Muscle of leg (tissue), 11 donors: ENCODE data around the gene TMEM119. TPM values are rescaled to one million over a fixed set of nuclear protein-coding genes. Genes with fewer than 3 reads are reported as not detected.

Experiments used
- DNase-seq: peaks from one replicate; pipeline ENCODE4 v3.0.0; 2013
- H3K27ac ChIP-seq: one replicate; pipeline ENCODE4 v1.5.1; 2013; ENCODE audit warnings: mild to moderate bottlenecking, low read length, control low read depth
- H3K27me3 ChIP-seq: one replicate; pipeline ENCODE4 v1.6.1; 2013; ENCODE audit warnings: low read length; ENCODE audit not compliant: control insufficient read depth, insufficient read depth
- H3K36me3 ChIP-seq: one replicate; pipeline ENCODE4 v1.6.1; 2013; ENCODE audit warnings: low read length; ENCODE audit not compliant: control insufficient read depth, insufficient read depth
- H3K4me1 ChIP-seq: one replicate; pipeline ENCODE4 v1.6.1; 2013; ENCODE audit warnings: low read length; ENCODE audit not compliant: control insufficient read depth, insufficient read depth
- H3K4me3 ChIP-seq: one replicate; pipeline ENCODE4 v1.5.1; 2013; ENCODE audit warnings: low read length, control low read depth
- H3K9me3 ChIP-seq: replicated peaks from 2 replicates; pipeline ENCODE4 v1.6.1; 2013; ENCODE audit warnings: low read depth, low read length; ENCODE audit not compliant: control insufficient read depth
- WGBS: methylation state at CpG from one replicate; pipeline ENCODE4 v1.1.5; 2013; ENCODE audit warnings: missing lambda C conversion rate; ENCODE audit not compliant: insufficient coverage; 5-methylcytosine and 5-hydroxymethylcytosine counted together
- polyA plus RNA-seq, 8 donors: library from polyadenylated mRNA; unstranded; fragments of 120-200 nt; gene quantifications; one replicate each; pipeline versions ENCODE4 v1.2.1 to v1.2.3, GENCODE V29; 2013; ENCODE audit warnings: inconsistent platforms in 1 of 8, low replicate concordance in 1 of 8; ENCODE audit not compliant: insufficient read length in 8 of 8, insufficient read depth in 1 of 8
- total RNA-seq: library from RNA; stranded (reverse); fragments of 120-200 nt; gene quantifications from one replicate; pipeline ENCODE4 v1.2.4, GENCODE V29; 2013

The TMEM119 gene
- total and polyA plus RNA-seq, 9 donors = 25.2 to 68.7 (median 43.1) TPM

DNA sequence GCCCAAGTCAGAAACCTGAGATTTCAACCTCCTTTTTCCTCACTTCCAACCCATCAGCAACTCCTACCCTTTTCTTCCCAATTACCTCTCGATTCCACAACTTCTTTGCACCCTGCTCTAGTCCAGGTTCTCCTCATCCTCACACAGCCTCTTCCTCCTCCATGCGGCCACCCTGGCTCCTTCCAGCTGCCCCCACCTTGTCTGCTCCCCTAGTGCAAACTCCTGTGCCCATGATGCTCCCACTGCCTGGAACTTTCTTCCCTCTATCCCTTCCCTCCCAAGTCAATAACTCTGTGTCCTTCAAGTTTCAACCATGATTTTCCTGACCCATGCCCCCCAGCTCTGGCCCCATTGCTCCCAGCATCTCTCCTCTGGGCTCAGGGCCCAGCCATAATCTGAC lies 18.5 kb upstream of the TMEM119 start:
- H3K9me3 ChIP-seq = peaks cover 4% of the 10 kb centered on the region
- H3K27ac ChIP-seq = no peak overlapping the region
- WGBS = 89% methylated on average over 2 of the region's 2 CpGs
- DNase-seq = no peak
- no peaks in the 10 kb centered on the region for H3K36me3 ChIP-seq
- no peaks in the 10 kb centered on the region for H3K27me3 ChIP-seq
- peaks cover 31% of the 10 kb centered on the region for H3K4me1 ChIP-seq
- H3K4me3 ChIP-seq = no peak overlapping the region

DNA sequence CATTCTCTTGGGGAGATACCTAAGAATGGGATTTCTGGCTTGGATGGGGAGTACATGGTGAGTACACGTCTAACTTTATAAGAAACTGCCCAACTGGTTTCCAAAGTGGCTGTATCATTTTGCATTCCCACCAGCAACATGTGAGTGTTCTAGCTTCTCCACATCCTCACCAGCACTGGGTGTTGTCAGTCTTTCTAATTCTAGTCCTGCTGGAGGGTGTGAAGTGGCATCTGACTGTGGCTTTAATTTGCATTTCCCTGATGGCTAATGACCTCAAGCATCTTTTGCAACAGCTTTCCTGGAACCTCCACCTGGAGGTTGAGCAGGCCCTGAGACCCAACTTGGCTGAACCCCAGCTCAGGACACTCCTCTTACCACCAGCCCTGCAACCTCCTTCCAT lies 18.0 kb upstream of the TMEM119 start:
- Histone ChIP-seq H3K4me1 (peaks cover 33% of the 10 kb centered on the region), H3K27ac (no peak overlapping the region), H3K36me3 (no peaks in the 10 kb centered on the region), H3K4me3 (no peak overlapping the region), H3K9me3 (peaks cover 4% of the 10 kb centered on the region), H3K27me3 (no peaks in the 10 kb centered on the region)
- DNase-seq = no peak
- WGBS = no CpG with 5 or more reads among the region's 1 CpG

DNA sequence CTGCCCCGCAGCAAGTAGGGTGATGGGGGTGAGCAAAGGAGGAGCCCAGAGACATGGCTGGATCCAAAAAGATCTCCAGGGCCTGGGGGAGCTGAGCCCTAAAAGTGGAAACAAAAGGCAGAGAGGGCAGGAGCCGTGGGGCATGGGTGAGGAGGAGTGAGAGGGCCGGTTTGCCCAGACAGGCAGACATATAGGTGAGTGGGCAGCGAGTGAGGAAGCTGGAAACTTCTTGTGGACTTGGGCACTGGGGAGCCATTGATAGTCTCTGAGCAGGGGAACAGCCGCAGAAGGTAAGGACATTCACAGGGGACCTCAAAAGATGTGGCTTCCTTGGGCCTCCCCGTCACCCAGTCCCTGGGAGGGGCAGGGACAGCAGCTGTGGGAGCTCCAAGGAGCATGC lies 16.8 kb upstream of the TMEM119 start:
- peaks cover 4% of the 10 kb centered on the region for H3K9me3 ChIP-seq
- H3K27me3 ChIP-seq = no peaks in the 10 kb centered on the region
- no peak overlapping the region for H3K27ac ChIP-seq
- WGBS = 82% methylated on average over 5 of the region's 6 CpGs
- no peaks in the 10 kb centered on the region for H3K36me3 ChIP-seq
- no peak for DNase-seq
- H3K4me3 ChIP-seq = no peak overlapping the region
- H3K4me1 ChIP-seq = peaks cover 46% of the 10 kb centered on the region

DNA sequence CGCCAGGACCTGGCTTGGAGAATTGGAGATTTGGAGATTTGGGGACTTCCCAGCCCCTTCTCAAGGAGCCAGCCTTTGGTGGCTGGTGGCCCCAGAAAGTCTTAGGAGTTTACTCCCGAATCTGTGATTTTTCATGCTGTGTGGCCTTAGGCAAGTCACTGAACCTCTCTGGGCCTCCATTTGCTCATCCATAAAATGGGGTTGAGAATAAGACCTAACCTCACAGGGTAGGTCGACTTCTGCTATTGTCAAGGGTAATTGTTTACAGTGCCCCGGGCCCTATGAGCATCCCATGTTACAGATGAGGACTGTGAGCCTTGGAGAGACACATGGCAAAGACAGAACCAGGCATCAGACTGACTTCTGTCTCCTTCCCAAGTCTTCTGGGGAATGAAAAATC lies 16.2 kb upstream of the TMEM119 start:
- H3K27me3 ChIP-seq = no peaks in the 10 kb centered on the region
- H3K9me3 ChIP-seq = peaks cover 4% of the 10 kb centered on the region
- no peak overlapping the region for H3K27ac ChIP-seq
- DNase-seq = no peak
- no peak overlapping the region for H3K4me3 ChIP-seq
- H3K36me3 ChIP-seq = no peaks in the 10 kb centered on the region
- WGBS = 89% methylated on average over 4 of the region's 4 CpGs
- peaks cover 52% of the 10 kb centered on the region for H3K4me1 ChIP-seq

DNA sequence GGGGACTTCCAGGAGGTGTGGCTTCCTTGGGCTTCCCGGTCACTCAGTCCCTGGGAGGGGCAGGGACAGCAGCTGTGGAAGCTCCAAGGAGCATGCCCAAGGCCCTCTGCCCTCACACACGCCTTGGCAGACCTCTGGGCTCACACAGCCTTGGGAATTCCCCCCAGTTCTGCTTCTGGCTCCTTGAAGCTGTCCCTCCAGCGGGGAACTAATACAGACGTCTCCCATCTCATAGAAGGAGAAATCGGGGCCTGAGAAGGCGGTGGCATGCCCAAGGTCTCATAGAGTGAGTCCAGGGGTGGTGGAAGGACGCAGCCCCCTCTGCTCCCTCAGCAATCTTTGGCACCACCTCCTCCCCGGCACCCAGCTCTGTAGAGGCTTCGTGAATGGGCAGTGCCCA lies 15.7 kb upstream of the TMEM119 start:
- peaks cover 4% of the 10 kb centered on the region for H3K9me3 ChIP-seq
- H3K4me3 ChIP-seq = no peak overlapping the region
- H3K4me1 ChIP-seq = peaks cover 55% of the 10 kb centered on the region
- no peaks in the 10 kb centered on the region for H3K27me3 ChIP-seq
- 36% methylated on average over 2 of the region's 9 CpGs for WGBS
- no peaks in the 10 kb centered on the region for H3K36me3 ChIP-seq
- H3K27ac ChIP-seq = no peak overlapping the region
- no peak for DNase-seq

DNA sequence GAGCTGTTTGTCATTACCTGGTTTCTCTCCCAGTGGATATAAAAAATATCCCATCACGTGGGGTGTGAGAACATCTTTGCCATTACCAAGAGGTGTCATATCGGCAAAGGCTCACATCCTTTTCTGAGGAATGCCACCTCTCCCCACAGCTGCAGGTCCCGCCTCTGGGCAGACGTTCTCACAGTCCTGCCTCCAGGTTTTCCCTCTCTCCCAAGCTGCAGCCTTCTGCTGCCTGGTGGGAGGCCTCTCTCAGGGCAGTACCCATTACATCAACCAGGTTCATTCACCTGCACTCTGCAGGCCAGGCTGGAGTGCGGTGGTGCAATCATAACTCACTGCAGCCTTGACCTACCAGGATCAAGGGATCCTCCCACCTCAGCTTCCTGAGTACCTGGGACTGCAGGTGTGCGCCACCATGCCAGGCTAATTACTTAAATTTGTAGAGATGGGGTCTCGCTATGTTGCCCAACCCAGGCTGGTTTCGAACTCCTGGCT lies 15.0 kb upstream of the TMEM119 start:
- Histone ChIP-seq H3K4me1 (peaks cover 50% of the 10 kb centered on the region), H3K27me3 (no peaks in the 10 kb centered on the region), H3K4me3 (no peak overlapping the region), H3K27ac (no peak overlapping the region), H3K36me3 (no peaks in the 10 kb centered on the region), H3K9me3 (peaks cover 4% of the 10 kb centered on the region)
- no peak for DNase-seq
- 64% methylated on average over 7 of the region's 8 CpGs for WGBS

GRCh38 chr12:108611884-108612415 lies 14.1 kb upstream of the TMEM119 start:
- no peak for DNase-seq
- Histone ChIP-seq H3K9me3 (peaks cover 4% of the 10 kb centered on the region), H3K27ac (no peak overlapping the region), H3K4me1 (peaks cover 43% of the 10 kb centered on the region), H3K36me3 (no peaks in the 10 kb centered on the region), H3K4me3 (no peak overlapping the region), H3K27me3 (no peaks in the 10 kb centered on the region)
- WGBS = 80% methylated on average over 1 of the region's 5 CpGs

DNA sequence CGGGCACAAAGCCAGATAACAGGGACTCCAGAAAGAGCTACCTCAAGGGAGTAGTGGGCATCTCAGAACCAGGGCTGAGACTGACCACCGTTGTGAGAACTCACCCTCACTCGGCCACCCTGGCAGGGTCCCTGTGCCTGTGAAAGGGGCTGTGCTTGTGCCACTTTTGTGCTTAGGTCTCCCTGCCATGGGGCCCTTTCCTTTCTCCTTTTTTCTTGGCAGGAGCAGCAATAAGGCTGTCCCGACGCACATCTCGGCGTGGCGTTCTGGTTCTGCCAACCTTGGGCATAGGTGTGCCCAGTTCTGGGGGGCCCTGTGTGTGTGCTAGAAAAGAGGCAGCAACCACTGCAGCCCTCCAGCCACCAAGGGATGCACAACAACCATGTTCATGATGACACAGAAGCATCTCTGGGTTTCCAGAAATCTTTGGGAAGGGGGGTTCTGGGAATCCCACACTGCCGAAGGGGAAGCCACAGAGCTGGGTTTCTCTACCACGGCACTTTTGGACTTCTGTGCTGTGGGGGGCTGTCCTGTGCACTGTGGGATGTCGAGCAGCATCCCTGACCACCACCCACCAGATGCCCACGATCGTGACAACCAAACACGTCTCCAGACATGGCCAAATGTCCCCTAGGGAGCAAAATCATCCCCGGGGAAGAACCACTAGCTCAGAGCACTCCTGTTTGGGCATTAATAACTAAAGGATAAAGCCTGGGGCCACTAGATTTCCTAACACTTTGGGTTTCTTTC lies 13.1 kb upstream of the TMEM119 start:
- no peak overlapping the region for H3K27ac ChIP-seq
- 82% methylated on average over 4 of the region's 15 CpGs for WGBS
- H3K9me3 ChIP-seq = peaks cover 2% of the 10 kb centered on the region
- H3K4me1 ChIP-seq = peaks cover 47% of the 10 kb centered on the region
- H3K27me3 ChIP-seq = no peaks in the 10 kb centered on the region
- no peak for DNase-seq
- no peak overlapping the region for H3K4me3 ChIP-seq
- H3K36me3 ChIP-seq = no peaks in the 10 kb centered on the region

DNA sequence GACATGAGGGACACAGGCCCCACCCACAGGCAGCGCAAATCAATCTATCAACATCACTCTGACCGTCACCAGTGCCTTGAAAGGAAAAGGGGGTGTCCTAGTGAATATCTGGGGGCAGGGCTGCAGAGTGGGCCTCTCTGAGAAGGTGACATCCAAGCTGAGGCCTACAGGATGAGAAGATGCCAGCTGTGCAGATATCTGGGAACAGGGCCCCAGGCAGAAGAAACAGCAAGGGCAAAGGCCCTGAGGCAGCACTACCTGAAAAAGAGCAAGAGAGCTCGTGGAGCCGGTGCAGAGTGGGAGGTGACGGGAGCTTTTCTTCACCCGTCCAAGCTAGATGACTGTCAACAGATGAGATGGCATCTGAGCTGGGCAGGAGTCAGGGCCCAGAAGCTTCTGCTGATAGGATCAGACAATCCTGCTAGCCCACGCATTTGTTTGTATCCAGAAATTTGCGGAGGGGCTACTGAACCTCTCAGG lies 12.5 kb upstream of the TMEM119 start:
- no peak overlapping the region for H3K4me3 ChIP-seq
- H3K27me3 ChIP-seq = no peaks in the 10 kb centered on the region
- WGBS = 77% methylated on average over 6 of the region's 8 CpGs
- no peak for DNase-seq
- H3K27ac ChIP-seq = no peak overlapping the region
- H3K4me1 ChIP-seq = peaks cover 47% of the 10 kb centered on the region
- H3K36me3 ChIP-seq = no peaks in the 10 kb centered on the region
- H3K9me3 ChIP-seq = no peaks in the 10 kb centered on the region

- DNase-seq = peak; percentile 98
- H3K27me3 ChIP-seq = no peaks in the 10 kb centered on the region
- H3K4me1 ChIP-seq = peaks cover 48% of the 10 kb centered on the region
- no peak overlapping the region for H3K4me3 ChIP-seq
- 13% methylated on average over 15 of the region's 21 CpGs for WGBS
- no peaks in the 10 kb centered on the region for H3K9me3 ChIP-seq
- H3K27ac ChIP-seq = peak overlapping the region; percentile 66
- H3K36me3 ChIP-seq = no peaks in the 10 kb centered on the region
Observed at GRCh38 chr12:108609537-108610335, 11.9 kb upstream of the TMEM119 start.
